HUES6 (cell line): ENCODE results near the gene SLC4A4.

Experiments
- H3K27ac ChIP-seq: 2 replicates; pipeline ENCODE4 v1.7.0; 2013; ENCODE audit warnings: low read depth, mild to moderate bottlenecking, low read length, inconsistent platforms
- H3K27me3 ChIP-seq: 2 replicates; pipeline ENCODE4 v1.6.1; 2013; ENCODE audit warnings: low read length; ENCODE audit not compliant: control insufficient read depth, insufficient read depth
- H3K36me3 ChIP-seq: 2 replicates; pipeline ENCODE4 v1.6.1; 2013; ENCODE audit warnings: low read length; ENCODE audit not compliant: control insufficient read depth, insufficient read depth
- H3K4me1 ChIP-seq: 2 replicates; pipeline ENCODE4 v1.6.1; 2013; ENCODE audit warnings: low read length; ENCODE audit not compliant: control insufficient read depth, insufficient read depth
- H3K4me3 ChIP-seq: 2 replicates; pipeline ENCODE4 v1.5.1; 2013; ENCODE audit warnings: low read depth, low read length
- H3K9ac ChIP-seq: one replicate; pipeline ENCODE4 v1.6.1; 2013; ENCODE audit warnings: mild to moderate bottlenecking, low read length
- H3K9me3 ChIP-seq: 2 replicates; pipeline ENCODE4 v1.6.1; 2013; ENCODE audit warnings: low read depth, low read length; ENCODE audit not compliant: control insufficient read depth, insufficient read depth

Gene SLC4A4

GRCh38 chr4:71356924-71357663 lies 18.3 kb downstream of the SLC4A4 start:
- no peak overlapping the region for H3K9ac ChIP-seq
- no peaks in the 10 kb centered on the region for H3K36me3 ChIP-seq
- H3K27ac ChIP-seq: no peak overlapping the region
- H3K4me1 ChIP-seq: no peaks in the 10 kb centered on the region
- no peak overlapping the region for H3K4me3 ChIP-seq
- no peaks in the 10 kb centered on the region for H3K27me3 ChIP-seq
- no peaks in the 10 kb centered on the region for H3K9me3 ChIP-seq

GRCh38 chr4:71360844-71361243 lies 22.0 kb downstream of the SLC4A4 start:
- H3K9me3 ChIP-seq: no peaks in the 10 kb centered on the region
- no peaks in the 10 kb centered on the region for H3K4me1 ChIP-seq
- H3K27ac ChIP-seq: no peak overlapping the region
- H3K36me3 ChIP-seq: no peaks in the 10 kb centered on the region
- H3K27me3 ChIP-seq: no peaks in the 10 kb centered on the region
- H3K9ac ChIP-seq: no peak overlapping the region
- H3K4me3 ChIP-seq: no peak overlapping the region

- Histone ChIP-seq H3K36me3 (no peaks in the 10 kb centered on the region), H3K27me3 (no peaks in the 10 kb centered on the region), H3K9ac (no peak overlapping the region), H3K4me1 (no peaks in the 10 kb centered on the region), H3K9me3 (no peaks in the 10 kb centered on the region), H3K27ac (no peak overlapping the region), H3K4me3 (no peak overlapping the region)
Measured at GRCh38 chr4:71361476-71361875, 22.7 kb downstream of the SLC4A4 start.

GRCh38 chr4:71366766-71367165 lies 27.9 kb downstream of the SLC4A4 start:
- H3K9ac ChIP-seq: no peak overlapping the region
- H3K27me3 ChIP-seq: no peaks in the 10 kb centered on the region
- H3K9me3 ChIP-seq: no peaks in the 10 kb centered on the region
- H3K27ac ChIP-seq: no peak overlapping the region
- H3K36me3 ChIP-seq: no peaks in the 10 kb centered on the region
- H3K4me1 ChIP-seq: no peaks in the 10 kb centered on the region
- no peak overlapping the region for H3K4me3 ChIP-seq

GRCh38 chr4:71367546-71367945 lies 28.7 kb downstream of the SLC4A4 start:
- no peak overlapping the region for H3K9ac ChIP-seq
- H3K4me3 ChIP-seq: no peak overlapping the region
- no peaks in the 10 kb centered on the region for H3K36me3 ChIP-seq
- no peaks in the 10 kb centered on the region for H3K27me3 ChIP-seq
- H3K4me1 ChIP-seq: no peaks in the 10 kb centered on the region
- H3K9me3 ChIP-seq: no peaks in the 10 kb centered on the region
- H3K27ac ChIP-seq: no peak overlapping the region

GRCh38 chr4:71368906-71369305 lies 30.1 kb downstream of the SLC4A4 start:
- no peaks in the 10 kb centered on the region for H3K27me3 ChIP-seq
- no peak overlapping the region for H3K9ac ChIP-seq
- no peaks in the 10 kb centered on the region for H3K9me3 ChIP-seq
- no peaks in the 10 kb centered on the region for H3K4me1 ChIP-seq
- no peaks in the 10 kb centered on the region for H3K36me3 ChIP-seq
- H3K4me3 ChIP-seq: no peak overlapping the region
- no peak overlapping the region for H3K27ac ChIP-seq

- Histone ChIP-seq H3K9ac (no peak overlapping the region), H3K27me3 (no peaks in the 10 kb centered on the region), H3K9me3 (no peaks in the 10 kb centered on the region), H3K4me3 (no peak overlapping the region), H3K27ac (no peak overlapping the region), H3K36me3 (no peaks in the 10 kb centered on the region), H3K4me1 (no peaks in the 10 kb centered on the region)
Measured at GRCh38 chr4:71369536-71369935, 30.7 kb downstream of the SLC4A4 start.

- Histone ChIP-seq H3K9me3 (no peaks in the 10 kb centered on the region), H3K4me3 (no peak overlapping the region), H3K36me3 (no peaks in the 10 kb centered on the region), H3K4me1 (no peaks in the 10 kb centered on the region), H3K9ac (no peak overlapping the region), H3K27me3 (no peaks in the 10 kb centered on the region), H3K27ac (no peak overlapping the region)
Measured at GRCh38 chr4:71375494-71375893, 36.7 kb downstream of the SLC4A4 start.

GRCh38 chr4:71377561-71377960 lies 38.7 kb downstream of the SLC4A4 start:
- Histone ChIP-seq H3K27me3 (no peaks in the 10 kb centered on the region), H3K4me3 (no peak overlapping the region), H3K36me3 (no peaks in the 10 kb centered on the region), H3K9ac (no peak overlapping the region), H3K4me1 (no peaks in the 10 kb centered on the region), H3K9me3 (no peaks in the 10 kb centered on the region), H3K27ac (no peak overlapping the region)

GRCh38 chr4:71379126-71379525 lies 40.3 kb downstream of the SLC4A4 start:
- H3K4me3 ChIP-seq: no peak overlapping the region
- H3K36me3 ChIP-seq: no peaks in the 10 kb centered on the region
- no peaks in the 10 kb centered on the region for H3K27me3 ChIP-seq
- no peaks in the 10 kb centered on the region for H3K4me1 ChIP-seq
- H3K9me3 ChIP-seq: no peaks in the 10 kb centered on the region
- no peak overlapping the region for H3K27ac ChIP-seq
- no peak overlapping the region for H3K9ac ChIP-seq

GRCh38 chr4:71380788-71381187 lies 42.0 kb downstream of the SLC4A4 start:
- Histone ChIP-seq H3K9me3 (no peaks in the 10 kb centered on the region), H3K4me3 (no peak overlapping the region), H3K9ac (no peak overlapping the region), H3K27me3 (no peaks in the 10 kb centered on the region), H3K27ac (no peak overlapping the region), H3K4me1 (no peaks in the 10 kb centered on the region), H3K36me3 (no peaks in the 10 kb centered on the region)
